Bronchial epithelial cell (primary cell): ENCODE results near the gene ERICH2. TPM values are rescaled to one million over a fixed set of nuclear protein-coding genes. Genes with fewer than 3 reads are reported as not detected.

Source experiments
- DNase-seq: peaks from one replicate; pipeline ENCODE4 v3.0.0-alpha.2; 2010; ENCODE audit warnings: low read depth
- FAIRE-seq: peaks from 2 replicates; lab custom pipeline; 2011; peaks lifted over from hg19 to GRCh38; lab: Jason Lieb, UNC
- H3K27me3 ChIP-seq: 2 replicates; pipeline ENCODE4 v1.5.1; 2011; ENCODE audit warnings: low read length; ENCODE audit not compliant: control insufficient read depth, insufficient read depth
- H3K36me3 ChIP-seq: 2 replicates; pipeline ENCODE4 v1.5.1; 2011; ENCODE audit warnings: low read length; ENCODE audit not compliant: control insufficient read depth, insufficient read depth
- H3K4me3 ChIP-seq: 2 replicates; pipeline ENCODE4 v1.5.1; 2011; ENCODE audit warnings: mild to moderate bottlenecking, low read depth, low read length, control low read depth
- total RNA-seq: library from RNA; depleted of rRNA; stranded (reverse); fragments of >200 nt; gene quantifications from 2 replicates; pipeline ENCODE4 v1.2.1, GENCODE V29; 2014
- TF ChIP-seq, protein P1 (sequence below): IDR thresholded peaks from 2 replicates; pipeline ENCODE4 v1.5.1; 2011; ENCODE audit warnings: mild to moderate bottlenecking, moderate library complexity, low read length, control low read depth, inconsistent platforms; ENCODE audit not compliant: insufficient read depth, severe bottlenecking

ERICH2 gene
- total RNA-seq, 1 donor from 2014 or later: 4.7 TPM

DNA sequence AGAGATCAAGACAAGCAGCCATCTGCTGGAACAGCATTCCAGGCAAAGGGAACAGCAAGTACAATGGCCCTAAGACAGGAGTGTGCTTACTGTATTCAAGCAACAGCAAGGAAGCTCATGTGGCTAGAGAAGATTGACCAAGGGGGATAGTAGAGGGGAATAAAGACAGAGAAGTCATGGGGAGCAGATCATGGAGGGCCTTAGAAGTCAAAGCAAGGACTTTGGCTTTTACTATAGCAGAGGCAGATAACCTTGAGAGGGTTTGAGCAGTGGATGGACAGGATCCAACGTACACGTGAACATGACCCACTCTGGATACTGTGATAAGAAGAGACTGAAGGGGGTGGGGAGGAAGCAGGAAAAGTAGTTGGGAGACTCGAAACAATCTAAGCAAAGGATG lies 28.2 kb upstream of the ERICH2 start:
- H3K27me3 ChIP-seq: no peaks in the 10 kb centered on the region
- TF ChIP-seq, protein P1, sequence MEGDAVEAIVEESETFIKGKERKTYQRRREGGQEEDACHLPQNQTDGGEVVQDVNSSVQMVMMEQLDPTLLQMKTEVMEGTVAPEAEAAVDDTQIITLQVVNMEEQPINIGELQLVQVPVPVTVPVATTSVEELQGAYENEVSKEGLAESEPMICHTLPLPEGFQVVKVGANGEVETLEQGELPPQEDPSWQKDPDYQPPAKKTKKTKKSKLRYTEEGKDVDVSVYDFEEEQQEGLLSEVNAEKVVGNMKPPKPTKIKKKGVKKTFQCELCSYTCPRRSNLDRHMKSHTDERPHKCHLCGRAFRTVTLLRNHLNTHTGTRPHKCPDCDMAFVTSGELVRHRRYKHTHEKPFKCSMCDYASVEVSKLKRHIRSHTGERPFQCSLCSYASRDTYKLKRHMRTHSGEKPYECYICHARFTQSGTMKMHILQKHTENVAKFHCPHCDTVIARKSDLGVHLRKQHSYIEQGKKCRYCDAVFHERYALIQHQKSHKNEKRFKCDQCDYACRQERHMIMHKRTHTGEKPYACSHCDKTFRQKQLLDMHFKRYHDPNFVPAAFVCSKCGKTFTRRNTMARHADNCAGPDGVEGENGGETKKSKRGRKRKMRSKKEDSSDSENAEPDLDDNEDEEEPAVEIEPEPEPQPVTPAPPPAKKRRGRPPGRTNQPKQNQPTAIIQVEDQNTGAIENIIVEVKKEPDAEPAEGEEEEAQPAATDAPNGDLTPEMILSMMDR: no peak
- DNase-seq (no peak), FAIRE-seq (peak; percentile 64)
- no peaks in the 10 kb centered on the region for H3K36me3 ChIP-seq
- no peak overlapping the region for H3K4me3 ChIP-seq

- Histone ChIP-seq H3K36me3 (no peaks in the 10 kb centered on the region), H3K27me3 (no peaks in the 10 kb centered on the region), H3K4me3 (no peak overlapping the region)
- FAIRE-seq (no peak), DNase-seq (no peak)
- TF ChIP-seq, protein P1: no peak
These were observed 27.2 kb upstream of the ERICH2 start for GRCh38 chr2:170742896-170743529.

DNA sequence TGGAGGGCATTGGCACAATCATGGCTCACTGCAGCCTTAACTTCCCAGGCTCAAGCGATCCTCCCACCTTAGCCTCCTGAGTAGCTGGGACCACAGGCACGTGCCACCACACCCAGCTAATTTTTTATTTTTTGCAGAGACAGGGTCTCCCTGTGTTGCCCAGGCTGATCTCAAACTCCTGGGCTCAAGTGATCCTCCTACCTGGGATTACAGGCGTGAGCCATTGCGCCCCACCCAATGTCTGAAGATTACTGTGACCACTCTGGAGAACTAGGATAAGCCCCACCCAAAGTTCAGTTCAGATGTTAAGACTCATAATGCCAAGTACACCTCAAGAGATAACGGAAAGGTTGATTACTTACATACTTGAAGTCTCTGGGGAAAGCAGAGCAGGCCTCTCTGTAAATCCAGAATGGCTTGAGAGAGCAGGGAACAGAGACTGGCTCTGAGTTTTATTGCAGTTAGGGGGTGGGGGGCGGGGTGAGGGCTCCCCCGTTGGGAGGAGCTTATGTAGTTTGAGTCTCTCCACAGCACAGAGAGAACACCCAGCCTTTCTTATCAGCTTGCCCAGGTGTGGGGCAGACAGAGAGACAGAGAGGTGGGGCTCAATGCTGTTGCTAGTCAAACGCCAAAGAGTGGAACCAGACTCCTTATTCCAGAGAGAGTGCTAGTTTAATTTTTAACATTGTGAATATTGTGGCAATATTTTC lies 26.5 kb upstream of the ERICH2 start:
- H3K27me3 ChIP-seq: no peaks in the 10 kb centered on the region
- TF ChIP-seq, protein P1: no peak
- H3K36me3 ChIP-seq: no peaks in the 10 kb centered on the region
- no peak overlapping the region for H3K4me3 ChIP-seq
- no peak for DNase-seq
- no peak for FAIRE-seq

GRCh38 chr2:170744248-170745002 lies 25.8 kb upstream of the ERICH2 start:
- Histone ChIP-seq H3K4me3 (no peak overlapping the region), H3K27me3 (no peaks in the 10 kb centered on the region), H3K36me3 (no peaks in the 10 kb centered on the region)
- DNase-seq (peak; percentile 34), FAIRE-seq (no peak)
- TF ChIP-seq, protein P1: no peak

DNA sequence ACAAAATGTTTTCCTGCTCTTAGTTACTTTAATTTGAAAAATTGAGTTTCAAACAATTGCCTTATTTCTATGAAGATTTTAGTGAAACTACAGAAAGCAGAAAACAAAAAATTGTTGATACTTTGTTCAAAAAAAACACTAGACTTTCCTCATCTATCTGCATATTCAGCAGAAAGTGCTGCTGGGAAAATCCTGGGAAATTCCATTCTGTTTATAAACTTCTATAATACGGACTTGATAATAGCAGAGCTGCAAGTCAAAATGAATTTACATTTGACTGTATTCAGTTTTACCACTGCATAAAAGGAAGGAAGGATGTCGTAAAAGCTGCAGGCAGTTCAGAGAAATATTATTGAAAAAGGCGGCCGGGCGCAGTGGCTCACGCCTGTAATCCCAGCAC lies 24.9 kb upstream of the ERICH2 start:
- no peak overlapping the region for H3K4me3 ChIP-seq
- FAIRE-seq (no peak), DNase-seq (no peak)
- no peaks in the 10 kb centered on the region for H3K36me3 ChIP-seq
- no peaks in the 10 kb centered on the region for H3K27me3 ChIP-seq
- TF ChIP-seq, protein P1: no peak
